Left renal cortex interstitium (tissue), 4 donors: Measurements from ENCODE around the gene FMN1. TPM values are rescaled to one million over a fixed set of nuclear protein-coding genes. Genes with fewer than 3 reads are reported as not detected.

Experiments used
- DNase-seq, 4 donors: peaks; one replicate each; pipeline ENCODE4 v3.0.0-alpha.2; 2013; ENCODE audit warnings: low read depth in 4 of 4, low spot score in 2 of 4, missing footprints in 1 of 4
- polyA plus RNA-seq, 4 donors: library from polyadenylated mRNA; unstranded; fragments of 120-200 nt; gene quantifications; one replicate each; pipeline ENCODE4 v1.2.1, GENCODE V29; 2013; ENCODE audit not compliant: insufficient read length in 4 of 4

FMN1 gene
- polyA plus RNA-seq, 4 donors, result 13.7 to 21.0 (median 15.2) TPM

DNA sequence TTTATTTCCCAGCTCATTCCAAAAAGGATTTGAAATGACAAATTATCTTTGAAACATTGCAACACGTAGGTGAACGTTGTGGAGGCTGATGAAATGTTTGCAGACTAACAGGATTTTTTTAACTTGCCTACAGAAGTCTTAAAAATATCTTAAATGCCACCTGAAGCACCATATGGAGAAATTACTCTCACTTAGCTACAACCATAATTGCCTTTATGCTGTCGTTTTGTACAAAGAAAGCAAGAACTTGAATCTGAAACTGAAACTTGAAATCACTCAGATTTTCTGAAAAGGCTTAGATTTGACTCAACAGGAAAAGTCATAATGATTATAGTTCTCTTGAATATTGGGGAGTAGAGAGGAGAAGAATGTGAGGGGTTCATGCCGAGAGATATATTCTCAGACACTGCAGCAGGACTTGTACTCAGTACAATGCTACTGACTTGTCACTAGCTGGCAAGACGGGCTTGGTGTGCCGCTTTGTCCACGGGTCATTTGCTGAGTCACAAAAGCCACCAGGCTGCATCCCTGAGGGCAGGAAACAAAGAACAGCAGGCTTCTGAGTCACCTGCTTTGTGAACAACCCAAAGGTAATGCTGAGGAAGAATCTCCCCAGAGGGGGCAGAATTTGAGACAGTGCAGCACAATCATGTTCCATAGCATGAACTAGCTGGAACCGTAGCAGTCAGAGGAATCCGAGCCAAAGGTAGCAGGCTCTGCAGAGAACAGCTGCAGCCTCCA is 7.1 kb upstream of the FMN1 start:
- DNase-seq, result no peak

DNA sequence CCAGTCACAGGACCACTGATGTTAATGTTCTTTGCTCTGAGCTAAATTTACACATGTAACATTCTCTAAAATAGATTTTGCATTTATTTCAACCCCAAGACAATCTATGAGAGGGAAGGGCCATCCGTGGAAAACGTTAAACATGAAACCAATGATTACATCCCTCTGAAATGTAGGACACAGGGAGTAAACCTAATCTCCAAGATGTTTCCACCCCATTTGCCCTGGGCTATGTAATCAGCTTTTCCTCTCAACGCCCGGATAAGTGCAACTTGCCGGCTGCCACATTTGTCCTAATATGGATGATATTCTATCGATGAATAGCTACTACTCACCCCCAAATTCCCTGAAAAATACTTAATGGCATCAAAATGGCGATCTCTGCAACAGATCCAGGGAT is 6.4 kb upstream of the FMN1 start:
- no peak for DNase-seq

DNA sequence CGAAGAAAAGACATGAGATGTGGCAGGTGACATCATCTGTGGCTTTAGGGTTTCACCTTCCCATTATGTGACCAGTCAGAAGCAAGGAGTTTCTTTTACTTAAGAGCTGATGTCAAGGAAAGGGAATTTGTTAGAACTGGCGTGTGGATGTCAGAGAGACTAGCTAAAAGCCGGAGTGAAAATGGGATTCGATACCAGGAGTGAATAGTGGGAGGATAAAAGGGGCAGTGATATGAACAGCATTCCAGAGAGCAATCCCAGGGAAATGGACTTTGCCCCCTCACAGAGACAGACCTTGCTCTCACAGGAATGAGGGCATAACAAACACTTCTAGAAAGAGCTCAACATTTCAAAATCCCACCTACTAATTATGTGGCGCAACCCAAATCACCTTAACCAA is 5.9 kb upstream of the FMN1 start:
- no peak for DNase-seq

DNA sequence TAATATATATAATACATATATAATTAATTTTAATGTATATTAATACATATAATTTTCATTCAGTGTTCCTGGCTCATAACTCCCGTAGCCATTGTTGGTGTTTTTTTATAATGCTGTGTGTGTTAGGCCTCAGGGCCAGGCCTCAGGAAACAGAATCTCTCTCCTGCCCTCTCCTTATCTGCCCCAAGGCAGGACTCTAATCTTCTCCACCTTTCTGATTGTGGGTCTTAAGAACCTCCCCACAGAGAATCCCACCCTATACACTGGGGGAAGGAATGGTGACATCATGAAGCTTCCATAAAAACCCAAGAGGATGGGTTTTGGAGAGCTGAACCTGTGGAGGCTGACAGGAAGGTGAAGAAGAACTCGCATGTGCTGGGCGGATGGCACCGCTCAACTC is 4.0 kb upstream of the FMN1 start:
- DNase-seq, result no peak

DNA sequence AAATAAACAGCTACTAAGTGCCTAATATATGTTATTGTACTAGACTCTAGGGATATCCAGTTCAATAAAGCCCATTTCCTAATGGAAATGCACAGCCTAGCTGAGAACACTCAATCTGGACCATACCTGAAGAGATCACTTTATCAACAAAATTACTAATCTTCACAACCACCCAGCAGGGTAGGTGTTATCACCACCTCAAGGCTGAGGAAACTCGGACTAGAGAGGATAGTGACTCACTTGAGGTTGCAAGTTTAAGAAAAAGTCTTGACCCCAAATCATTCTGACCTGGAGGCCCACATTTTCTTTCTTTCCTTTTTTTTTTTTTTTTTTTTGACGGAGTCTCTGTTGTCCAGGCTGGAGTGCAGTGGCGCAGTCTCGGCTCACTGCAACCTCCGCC is 3.1 kb upstream of the FMN1 start:
- DNase-seq, result no peak

DNA sequence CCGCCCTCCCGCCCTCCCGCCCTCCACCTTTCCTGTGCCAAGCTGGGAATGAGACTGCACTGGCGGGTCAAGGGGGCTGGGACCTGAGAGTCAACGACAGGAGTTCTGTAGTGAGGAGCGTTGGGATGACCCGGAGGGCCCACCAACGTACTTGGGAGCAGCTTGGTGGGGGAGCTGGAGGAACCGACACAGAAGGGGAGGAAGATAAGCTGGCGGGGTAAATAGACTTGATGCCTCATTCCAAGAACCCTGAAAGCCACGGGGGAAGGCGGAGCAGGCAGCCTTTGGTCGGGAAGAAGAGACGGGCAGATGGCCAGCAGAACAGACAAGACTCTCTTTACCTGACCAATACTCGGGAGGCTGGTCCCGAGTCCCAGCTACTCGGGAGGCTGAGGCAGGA is 277 bp downstream of the FMN1 start:
- DNase-seq, result no peak

DNA sequence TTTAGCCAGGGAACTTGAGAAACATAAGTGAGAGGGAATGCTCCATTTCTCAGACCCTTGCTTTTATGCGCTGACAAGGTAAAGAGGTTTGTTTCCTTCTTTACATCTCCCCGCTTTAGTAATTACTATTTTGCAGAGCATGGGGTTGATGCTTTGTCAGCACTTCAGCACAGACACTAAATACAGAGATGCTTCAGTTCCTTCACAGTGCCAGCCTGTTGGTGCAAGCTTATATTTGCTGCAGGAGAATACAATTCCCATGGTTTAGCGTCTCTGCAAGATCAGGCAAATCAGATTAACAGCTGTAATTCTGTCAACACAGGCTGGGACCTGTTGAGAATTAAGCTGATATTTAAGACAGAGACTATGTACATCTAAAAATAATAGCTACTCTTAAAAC is 2.9 kb downstream of the FMN1 start:
- DNase-seq, result no peak

DNA sequence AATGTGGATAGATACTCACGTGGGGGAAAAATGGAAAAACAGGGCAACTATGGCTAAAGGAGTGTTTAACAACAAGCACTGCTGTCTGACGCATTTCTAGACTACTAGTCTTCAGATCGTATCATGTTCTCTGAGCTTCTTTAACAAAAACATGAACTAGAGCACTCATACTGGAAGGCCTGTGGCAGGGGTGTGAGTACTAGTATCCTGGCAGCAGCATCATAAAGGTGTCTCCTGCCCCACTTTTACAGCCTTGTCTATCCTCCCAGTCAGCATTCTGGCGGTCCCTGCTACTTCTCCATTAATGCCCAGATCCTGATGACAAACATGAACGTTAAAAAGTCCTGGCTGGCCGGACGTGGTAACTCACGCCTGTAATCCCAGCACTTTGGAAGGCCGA is 4.0 kb downstream of the FMN1 start:
- DNase-seq, result no peak

DNA sequence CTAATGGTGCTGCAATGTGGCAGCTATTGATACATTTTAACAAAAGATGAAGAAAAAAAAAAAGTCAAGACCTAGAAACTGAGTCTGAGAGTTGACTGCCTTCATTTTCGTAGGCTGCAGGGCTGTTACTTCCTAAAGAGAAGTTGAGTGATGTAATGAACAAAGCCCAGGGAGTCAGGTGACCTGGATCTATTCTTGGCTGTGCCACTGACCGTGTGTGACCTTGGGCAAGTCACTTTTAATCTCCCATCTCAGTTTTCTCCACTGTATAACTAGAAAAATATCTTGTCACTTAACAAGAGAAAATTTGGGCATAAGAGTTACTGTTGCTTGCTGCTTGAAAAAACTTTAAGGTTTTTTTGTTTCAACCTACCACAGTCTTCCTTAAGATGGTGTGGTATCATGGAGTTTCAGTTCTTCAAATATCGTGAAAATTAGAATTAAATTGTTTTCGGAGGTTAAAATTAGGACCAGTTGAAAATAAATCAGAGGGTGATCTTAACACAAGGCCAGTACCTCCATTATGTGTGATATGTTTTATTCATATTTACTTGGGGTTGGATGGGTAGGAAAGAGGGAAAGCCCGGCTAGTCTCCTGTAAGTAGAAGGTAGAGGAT is 5.8 kb downstream of the FMN1 start:
- no peak for DNase-seq

DNA sequence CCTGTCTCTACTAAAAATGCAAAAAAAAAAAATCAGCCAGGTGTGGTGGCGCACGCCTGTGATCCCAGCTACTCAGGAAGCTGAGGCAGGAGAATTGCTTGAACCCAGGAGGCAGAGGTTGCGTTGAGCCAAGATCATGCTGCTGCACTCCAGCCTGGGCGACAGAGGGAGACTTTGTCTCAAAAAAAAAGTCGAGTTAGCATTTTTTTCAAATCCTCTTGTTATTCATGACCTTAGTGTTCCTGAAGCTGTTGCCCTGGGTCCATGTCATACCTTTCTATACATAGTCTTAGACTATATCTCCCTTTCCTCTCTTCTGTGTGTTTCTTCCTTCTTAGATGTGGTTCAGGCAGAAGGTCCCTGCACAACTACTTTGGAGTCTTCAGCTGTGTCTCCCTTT is 6.4 kb downstream of the FMN1 start:
- DNase-seq, result no peak

DNA sequence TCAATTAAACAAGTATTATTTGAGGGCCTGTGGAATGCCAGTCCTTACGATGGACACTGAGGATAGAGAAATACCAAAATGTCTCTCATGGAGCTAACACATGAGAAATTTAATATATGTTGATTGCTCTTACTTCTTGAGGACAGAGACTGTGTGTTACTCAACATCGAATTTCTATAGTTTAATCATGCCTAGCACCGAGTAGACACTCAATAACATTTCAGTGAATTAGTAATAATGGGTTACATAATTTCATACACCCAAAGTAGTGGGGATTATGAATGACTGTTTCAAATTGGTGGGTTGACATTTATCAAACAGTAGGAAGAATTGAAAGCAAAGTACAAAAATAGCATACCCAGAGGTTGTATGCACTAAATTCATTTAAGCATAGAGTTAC is 11.2 kb downstream of the FMN1 start:
- DNase-seq, result no peak

DNA sequence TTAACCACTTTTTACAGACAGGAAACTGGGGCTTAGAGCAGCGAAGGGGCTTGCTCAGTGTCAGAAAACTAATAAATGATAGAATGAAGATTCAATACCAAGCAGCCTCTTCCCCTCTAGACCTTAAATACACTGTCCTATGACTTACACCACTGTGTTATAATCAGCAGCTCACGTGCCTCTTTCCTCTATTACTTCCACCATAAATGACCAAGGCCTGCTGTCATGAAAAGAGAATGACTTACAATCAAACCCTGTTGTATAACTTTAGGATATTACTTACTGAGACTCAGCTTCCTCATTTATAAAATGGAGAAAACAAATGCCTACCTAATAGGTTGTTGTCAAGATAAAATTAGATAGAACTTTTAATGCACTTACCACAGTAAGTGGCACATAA is 11.6 kb downstream of the FMN1 start:
- DNase-seq, result no peak

DNA sequence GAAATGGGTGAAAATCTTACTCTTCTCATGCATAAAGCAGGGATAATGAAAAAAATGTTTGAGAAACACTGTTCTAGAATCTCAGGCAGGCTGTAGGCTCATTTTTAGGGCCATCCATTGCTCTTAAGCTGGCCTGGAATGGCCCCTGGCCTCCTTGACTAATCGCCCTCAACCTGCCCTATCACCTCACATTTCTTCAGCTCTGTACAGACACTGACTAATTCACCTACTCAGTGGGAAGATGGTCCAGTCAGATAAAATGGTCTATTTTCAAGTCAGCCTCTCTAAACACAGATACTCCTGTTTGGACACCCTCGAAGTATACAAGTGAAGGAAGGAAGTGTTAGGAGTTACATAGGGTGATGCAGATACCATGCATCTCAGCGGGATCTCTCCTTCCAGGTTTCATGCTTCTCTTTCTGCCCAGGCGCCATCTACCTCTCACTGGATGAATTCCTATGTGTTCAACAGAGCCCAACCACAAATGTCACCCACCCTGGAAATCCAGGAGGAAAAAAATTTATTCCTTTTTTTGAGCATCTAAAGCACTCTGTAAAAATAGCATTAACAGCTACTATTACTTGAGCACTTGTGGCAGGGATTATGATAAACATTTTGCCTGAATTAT is 12.1 kb downstream of the FMN1 start:
- no peak for DNase-seq

DNA sequence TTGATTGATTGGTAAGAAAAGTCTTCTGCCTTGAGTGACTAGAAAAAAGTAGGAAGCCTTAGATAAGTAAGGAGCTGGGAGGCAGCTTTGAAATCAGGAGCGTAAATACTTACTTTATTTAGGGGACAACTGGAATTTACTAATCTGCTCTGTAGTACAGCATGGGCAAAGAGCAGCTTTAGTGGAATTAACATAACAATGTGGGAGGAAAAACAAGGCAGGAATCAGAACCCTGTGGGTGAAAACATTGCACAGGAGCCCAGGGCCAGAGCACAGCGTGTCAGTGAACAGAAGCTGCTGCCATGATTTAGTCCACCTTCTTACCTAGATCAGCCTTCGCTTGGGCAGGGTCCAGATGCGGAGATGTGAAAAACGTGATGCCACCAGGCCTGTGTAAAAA is 14.6 kb downstream of the FMN1 start:
- no peak for DNase-seq

DNA sequence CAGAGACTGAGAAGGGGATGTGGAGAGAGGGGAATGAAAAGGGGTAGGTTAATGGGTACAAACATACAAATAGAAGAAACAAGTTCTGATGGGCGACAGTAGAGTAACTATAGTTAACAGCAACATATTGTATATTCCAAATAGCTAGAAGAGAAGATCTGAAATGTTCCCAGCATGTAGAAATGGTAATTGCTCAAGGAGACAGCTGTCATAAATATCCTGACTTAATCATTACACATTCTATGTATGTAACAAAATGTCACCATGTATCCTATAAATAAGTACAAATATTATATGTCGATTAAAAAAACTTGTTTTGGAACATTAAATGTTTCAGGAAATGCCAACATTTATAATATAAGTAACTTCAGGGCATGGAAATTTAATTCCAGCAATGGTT is 23.3 kb downstream of the FMN1 start:
- no peak for DNase-seq

DNA sequence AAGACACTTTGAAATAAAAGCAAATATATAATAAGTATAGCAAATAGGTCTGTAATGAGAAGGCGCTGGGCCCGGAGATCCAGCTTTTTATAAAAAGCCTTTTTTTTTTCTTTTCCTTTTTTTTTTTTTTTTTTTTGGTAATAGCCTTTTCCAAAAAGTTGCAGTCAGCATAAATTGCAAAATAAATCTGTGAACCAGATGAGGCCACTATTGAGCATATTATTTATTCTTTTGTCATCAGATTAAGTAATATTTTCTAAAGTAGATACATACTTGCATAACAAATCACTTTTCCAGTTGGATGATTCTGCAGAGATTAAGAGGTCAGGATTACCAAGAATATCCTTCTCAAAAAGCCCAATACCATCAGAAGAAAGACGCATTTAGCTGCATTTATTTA is 24.9 kb downstream of the FMN1 start:
- DNase-seq, result no peak

DNA sequence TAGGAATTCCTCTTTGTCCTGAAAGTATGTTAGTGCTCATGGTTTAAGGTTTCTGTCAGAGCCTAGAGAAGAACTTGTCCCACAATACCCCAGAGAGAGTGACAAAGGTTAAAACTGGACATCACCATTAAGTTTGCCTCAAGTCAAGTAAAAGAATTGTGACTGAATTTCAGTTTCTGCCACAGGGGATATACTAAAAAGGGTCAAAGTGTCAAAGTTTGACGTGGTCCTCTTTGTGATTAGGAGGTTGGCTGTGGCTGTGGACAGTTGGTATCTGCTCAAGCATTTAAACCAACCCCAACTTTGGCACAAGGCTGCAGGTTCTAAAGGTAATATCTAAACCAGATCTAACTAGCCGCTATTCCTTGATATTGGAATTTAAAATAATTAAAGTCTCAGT is 26.1 kb downstream of the FMN1 start:
- no peak for DNase-seq

DNA sequence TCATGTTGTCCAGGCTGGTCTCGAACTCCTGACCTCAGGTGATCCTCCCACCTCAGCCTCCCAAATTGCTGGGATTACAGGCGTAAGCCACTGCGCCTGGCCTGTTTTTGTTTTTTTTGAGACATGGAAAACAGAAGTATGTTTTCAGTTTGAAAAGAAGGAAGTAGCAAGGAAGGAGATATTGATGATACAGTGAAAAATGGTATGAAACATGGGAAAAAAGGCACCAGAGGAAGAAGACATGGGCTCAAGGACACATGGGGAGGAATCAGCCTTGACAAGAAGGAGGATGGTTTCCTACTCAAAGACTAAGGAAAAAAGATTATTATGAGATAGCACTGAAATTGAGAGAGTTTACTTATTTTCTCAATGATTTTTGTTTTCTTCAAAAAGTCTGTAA is 30.7 kb downstream of the FMN1 start:
- DNase-seq, result no peak

DNA sequence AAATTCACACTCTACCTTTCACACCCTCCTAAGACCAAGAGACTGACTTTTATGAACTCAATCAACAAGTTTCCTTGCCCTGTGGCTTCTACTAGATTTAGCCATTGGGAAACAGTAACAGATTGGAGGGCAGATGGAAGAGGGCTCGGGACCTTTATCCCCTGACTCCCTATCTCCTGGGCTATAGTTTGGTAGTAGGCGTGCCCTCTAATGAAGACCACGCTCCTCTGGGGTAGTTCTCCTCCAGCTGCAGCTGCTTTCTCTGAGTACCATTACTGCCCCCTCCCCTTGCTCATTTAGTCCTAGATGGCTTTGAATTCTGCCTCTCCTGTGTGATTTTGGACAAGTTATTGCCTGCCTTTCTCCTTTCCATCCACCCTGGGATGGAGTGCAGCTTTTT is 33.3 kb downstream of the FMN1 start:
- no peak for DNase-seq

DNA sequence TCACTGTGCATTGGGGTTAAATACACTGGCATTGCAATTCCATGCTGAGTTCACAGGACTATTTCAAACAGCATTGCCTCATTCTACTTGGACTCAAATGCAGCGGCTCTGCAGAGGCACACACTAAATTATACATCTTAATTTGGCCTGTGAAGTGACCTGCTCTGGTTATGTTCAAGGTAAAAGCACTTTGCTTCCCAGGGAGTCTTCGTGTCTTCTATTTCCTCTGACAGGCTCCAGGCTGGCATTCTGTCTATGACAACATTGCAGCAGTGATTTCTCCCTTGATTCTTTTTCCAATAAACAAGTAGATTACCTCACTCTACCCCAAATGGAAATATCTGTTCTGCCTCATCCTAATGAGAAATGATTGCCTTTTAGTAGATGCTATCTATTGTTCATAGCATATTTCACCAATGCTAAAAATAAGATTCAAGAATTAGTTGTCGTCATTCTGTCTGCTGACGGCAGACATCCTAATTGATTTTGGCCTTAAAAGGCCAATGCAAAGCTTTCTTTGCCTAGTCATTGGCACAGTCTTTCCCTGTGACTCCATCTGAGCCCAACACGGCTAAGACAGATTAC is 33.8 kb downstream of the FMN1 start:
- DNase-seq, result no peak

DNA sequence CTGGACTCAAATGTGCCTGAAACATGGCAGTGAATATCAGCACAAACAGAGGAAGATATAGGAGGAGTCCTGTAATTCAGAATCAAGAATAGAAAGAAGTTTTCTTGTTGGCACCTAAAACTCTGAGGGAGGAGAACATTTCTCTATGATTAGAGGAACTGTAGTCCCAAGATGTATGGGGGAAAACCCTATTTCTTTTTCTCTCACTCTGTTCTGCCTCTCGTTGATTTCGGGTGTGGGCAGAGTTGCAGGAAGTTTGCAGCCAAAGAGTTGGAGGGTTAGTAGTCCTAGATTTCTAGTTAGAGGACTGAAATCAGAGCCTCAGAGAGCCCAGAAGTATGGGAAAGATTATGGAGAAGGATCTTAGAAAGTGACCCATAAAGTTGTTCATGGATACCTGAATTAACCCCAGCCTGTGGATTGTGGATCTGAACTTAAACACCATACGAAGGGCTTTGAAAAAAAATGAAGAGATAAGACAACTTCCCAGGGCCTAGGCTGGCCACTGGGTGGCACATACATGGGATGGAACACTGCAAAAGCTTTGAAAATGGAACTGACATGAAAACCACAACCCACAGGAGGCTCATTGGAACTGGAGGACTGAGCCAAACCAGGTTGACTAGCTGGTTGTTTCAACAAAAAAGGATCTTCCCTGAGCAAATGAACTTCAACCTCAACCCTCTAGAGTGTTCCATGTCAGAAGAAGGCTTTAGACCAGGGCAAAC is 34.6 kb downstream of the FMN1 start:
- DNase-seq, result no peak
